Measurements from ENCODE around the gene ABHD12.

Gene ABHD12

DNA sequence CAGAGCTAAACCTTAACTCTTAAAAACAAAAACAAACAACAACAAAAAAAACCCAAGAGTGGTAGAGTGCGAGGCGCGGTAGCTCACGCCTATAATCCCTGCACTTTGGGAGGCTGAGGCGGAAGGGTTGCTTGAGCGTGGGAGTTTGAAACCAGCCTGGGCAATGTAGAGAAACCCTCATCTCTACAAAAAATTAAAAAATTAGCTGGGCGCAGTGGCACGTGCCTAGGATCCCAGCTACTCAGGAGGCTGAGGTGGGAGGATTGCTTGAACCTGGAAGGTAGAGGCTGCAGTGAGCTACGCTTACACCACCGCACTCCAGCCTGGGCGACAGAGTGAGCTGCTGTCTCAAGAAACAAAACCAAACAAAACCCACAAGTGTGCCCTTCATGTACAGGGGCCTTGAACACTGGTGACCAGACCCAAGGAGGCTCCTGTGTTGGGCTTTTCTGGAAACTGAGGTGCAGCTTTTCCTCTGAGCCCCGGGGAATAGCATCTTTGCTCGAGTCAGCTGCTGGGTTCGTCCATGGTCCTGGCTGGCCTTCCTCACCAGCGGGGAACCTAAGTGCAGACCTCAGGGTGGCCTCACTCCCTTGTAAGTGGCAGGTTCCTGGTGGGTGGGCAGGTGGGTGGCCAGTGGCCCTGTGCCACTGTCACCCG is 102.9 kb downstream of the ABHD12 start:
- no peak for DNase-seq

DNA sequence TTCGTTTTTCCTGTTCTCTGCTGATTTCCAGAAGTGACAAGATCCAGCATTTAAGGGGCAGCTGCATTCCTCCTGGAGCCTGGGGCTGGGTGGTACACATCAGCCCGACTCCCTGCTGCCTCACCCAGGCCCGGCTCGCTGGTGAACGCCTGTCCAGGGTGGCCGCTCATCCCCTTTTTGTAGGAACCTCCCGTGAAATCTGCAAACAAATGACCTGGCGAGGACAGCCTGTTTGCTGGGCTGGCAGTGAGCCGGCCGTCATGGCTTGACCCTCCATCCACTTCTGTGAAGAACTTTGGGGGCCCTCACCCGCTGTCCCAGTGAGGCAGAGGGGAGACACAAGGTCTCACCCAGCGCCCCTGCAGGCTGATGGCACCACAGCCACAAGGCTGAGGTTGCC is 103.7 kb downstream of the ABHD12 start:
- DNase-seq = no peak

- no peak for DNase-seq
Measured at GRCh38 chr20:25285856-25286798, 104.5 kb downstream of the ABHD12 start.

DNA sequence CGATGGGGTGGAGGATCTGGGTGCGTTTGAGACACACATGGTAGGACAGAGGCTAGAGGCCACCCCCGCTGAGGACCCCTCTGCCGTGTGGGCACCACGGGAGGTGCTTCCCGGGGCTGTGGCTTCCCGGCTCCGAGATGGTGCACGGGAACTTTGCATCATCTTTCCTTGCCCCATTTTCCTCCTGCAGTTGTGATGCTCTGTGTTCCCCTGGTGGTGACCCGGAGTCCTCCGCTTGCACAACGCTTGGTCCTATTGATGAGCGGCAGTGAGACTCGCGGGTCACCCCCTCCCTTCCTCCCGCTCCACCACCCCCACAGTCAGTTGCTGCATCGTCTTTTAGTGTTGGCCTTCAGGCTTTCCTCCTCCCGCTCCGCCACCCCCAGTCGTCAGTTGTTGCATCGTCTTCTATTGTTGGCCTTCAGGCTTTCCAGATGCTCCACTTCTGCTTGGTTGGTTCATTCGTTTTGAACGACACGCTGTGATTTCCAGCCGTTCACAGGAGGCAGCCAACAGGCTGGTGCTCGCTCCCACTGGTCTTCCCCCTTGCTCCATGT is 105.5 kb downstream of the ABHD12 start:
- no peak for DNase-seq

- DNase-seq = no peak
Measured at GRCh38 chr20:25284131-25284601, 106.5 kb downstream of the ABHD12 start.

DNA sequence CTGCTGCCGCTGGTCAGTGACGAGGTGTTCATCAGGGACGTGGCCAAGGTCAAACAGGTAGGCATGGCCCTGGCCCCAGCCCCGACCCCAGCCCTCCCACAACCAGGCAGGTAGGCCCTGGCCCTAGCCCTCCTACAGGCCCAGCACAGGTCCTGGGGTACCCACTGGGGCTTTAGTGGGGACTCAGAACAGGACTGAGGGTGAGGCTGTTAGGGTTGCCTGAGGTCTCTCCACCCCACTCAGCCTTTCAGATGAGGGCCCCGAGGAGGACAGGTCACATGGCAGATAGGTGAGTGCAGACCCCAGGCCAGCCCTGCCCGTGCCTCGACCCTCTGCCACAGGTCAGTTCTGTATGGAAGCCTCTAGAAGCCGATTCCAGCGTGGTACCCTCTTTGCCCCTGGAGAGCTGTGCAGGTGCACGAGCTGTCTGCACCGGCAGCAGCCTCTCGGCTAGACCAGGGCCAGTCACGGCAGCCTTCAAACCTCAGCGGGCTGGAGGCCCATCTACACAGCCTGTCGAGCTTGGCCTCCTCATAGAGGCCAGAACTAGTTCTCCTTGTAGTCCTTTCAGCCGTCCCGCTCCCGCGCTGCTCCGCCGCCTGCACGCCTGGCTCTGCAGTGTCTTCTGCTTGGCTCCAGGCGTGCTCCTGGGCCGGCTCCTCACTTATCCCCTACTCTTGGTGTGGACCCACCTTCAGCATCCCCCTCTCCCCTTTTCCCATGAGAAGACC is 107.2 kb downstream of the ABHD12 start:
- DNase-seq = no peak

- DNase-seq = no peak
Measured at GRCh38 chr20:25282796-25283195, 107.8 kb downstream of the ABHD12 start.

DNA sequence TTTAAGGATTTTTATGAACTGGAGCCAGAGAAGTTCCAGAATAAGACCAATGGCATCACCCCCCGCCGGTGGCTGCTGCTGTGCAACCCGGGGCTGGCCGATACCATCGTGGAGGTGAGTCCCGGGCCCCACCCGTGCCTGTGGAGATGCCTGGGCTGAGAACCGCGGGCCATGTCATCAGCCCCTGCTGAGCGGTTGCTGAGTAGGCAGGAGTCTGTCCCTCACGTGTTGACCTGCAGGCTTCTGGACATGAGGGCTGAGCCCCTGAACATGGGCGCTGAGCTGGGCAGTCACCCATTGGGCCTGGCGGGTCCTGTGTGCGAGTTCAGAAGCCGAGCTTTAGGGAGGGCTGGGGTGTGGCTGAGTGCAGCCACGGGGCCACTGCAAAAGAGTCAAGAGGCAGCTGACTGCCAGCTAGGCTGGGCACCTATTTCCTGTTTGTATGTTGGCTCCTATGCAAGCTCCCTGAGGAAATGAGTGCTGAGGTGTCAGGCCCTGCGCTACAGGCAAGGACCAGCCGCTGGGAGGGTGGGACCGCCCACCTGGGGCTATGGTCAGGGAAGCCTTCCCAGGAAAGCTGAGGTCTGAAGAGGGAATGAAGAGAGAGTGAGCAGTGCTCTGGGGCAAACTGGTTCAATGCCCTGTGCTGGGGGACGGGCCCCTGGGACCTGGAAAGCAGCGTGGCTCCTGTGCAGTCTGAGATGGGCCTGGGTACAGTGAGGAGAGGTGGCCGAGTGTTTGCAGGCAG is 108.4 kb downstream of the ABHD12 start:
- no peak for DNase-seq

DNA sequence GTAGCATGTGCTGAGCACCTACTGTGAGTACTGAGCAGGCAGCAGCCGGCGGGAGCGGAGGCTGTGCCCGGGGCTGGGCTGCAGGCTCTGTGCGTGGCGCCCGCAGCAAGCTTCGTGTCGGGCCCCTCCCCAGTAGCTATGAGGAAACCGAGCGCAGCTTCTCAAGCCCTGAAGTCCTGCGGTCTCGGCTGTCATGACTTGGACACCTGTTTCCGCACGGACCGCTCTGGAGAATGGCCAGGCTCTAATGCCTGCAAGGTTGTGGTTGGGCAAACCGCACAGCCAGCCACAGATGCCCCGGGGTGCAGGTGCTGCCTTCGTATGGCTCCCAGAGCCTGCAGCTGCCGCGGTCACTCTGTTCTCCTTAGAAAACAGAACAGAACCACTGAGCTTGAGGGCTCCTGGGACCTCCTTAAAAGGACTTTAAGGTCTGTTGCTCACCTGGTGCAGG is 109.1 kb downstream of the ABHD12 start:
- DNase-seq = no peak

GRCh38 chr20:25280574-25281535 is 109.8 kb downstream of the ABHD12 start:
- no peak for DNase-seq

DNA sequence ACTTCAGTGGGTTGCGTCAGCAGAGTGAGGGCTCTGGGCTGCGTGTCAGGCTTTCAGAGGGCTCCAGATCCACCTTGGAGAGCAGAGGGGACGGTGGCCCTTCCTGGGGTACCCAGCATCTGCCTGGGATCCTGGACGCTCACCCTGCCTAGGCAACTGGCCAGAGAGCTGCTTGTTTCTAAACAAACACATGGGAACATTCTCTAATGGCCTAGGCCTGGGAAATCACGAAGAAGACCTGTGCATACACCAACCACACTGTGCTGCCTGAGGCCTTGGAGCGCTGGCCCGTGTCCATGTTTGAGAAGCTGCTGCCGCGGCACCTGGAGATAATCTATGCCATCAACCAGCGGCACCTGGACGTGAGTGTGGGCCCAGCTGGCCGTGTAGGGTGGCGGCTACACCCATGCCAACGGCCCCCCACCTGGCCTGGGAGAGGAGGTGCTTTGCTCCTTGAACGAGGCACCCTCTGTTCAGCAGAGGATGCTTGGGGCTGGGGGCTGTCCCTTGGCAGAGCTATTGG is 110.5 kb downstream of the ABHD12 start:
- DNase-seq = no peak

- no peak for DNase-seq
Measured at GRCh38 chr20:25279403-25279802, 111.2 kb downstream of the ABHD12 start.

- no peak for DNase-seq
Measured at GRCh38 chr20:25278636-25279361, 111.8 kb downstream of the ABHD12 start.

- no peak for DNase-seq
Measured at GRCh38 chr20:25277941-25278521, 112.6 kb downstream of the ABHD12 start.

DNA sequence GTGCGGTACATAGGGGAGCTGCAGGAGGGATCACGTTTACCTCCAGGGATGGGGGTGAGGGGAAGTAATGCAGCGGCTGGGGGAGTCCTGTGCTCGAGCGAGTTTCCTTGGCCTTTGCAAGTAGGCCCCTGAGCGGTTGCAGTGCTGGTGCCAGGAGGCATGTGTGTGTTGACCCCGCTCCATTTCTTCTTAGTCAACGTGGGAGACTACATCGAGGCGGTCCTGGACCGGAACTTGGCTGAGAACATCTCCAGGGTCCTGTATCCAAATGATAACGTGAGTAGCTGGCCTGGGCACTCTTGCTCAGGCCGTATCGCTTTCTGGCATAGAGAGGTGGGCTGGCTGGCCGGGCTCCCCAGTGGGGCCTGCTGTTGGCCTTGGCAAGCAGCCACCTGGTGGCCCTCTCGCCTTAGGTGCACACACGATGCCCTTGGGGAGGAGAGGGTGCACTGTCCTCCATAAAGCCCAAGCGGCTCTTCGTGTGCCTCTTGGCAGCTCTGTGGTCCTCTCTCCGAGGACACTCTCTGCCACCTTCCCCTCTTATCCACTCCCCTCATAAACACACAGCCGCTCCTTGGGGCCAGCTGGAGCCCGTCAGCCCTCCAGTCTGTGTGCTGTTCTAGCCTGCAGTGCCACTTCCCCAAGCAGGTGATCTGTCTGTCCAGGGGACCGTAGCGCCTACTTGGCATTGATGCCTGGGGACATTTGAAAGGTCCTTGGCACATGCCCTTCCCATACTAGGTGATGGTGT is 113.4 kb downstream of the ABHD12 start:
- DNase-seq = no peak

GRCh38 chr20:25276533-25277050 is 114.0 kb downstream of the ABHD12 start:
- no peak for DNase-seq

GRCh38 chr20:25275813-25276532 is 114.7 kb downstream of the ABHD12 start:
- no peak for DNase-seq

All from 8988T (cell line).